ENCODE data around the gene HSPA12B. TPM values are rescaled to one million over a fixed set of nuclear protein-coding genes. Genes with fewer than 3 reads are reported as not detected.

The HSPA12B gene
- total RNA-seq, 2 experiments from 2014 or later: 0.08 TPM; not detected in 1

GRCh38 chr20:3721912-3722311 is 10.6 kb upstream of the HSPA12B start:
- CTCF ChIA-PET: no interaction called here
- no peaks in the 10 kb centered on the region for H3K9me3 ChIP-seq (ENCODE audit: control insufficient read depth in 1 of 2, insufficient read depth in 1 of 2, low read length in 2 of 2)
- no peak overlapping the region for H3K27ac Mint-ChIP-seq
- H3K4me1 ChIP-seq (ENCODE audit: insufficient read depth, low read length): no peaks in the 10 kb centered on the region
- H3K27me3 Mint-ChIP-seq: peaks cover 50% of the 10 kb centered on the region
- TF ChIP-seq, protein P1, sequence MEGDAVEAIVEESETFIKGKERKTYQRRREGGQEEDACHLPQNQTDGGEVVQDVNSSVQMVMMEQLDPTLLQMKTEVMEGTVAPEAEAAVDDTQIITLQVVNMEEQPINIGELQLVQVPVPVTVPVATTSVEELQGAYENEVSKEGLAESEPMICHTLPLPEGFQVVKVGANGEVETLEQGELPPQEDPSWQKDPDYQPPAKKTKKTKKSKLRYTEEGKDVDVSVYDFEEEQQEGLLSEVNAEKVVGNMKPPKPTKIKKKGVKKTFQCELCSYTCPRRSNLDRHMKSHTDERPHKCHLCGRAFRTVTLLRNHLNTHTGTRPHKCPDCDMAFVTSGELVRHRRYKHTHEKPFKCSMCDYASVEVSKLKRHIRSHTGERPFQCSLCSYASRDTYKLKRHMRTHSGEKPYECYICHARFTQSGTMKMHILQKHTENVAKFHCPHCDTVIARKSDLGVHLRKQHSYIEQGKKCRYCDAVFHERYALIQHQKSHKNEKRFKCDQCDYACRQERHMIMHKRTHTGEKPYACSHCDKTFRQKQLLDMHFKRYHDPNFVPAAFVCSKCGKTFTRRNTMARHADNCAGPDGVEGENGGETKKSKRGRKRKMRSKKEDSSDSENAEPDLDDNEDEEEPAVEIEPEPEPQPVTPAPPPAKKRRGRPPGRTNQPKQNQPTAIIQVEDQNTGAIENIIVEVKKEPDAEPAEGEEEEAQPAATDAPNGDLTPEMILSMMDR (IDR thresholded peaks at IDR 0.05): no peak
- peaks cover 2 to 5% of the 10 kb centered on the region in 2 experiments for H3K27me3 ChIP-seq (ENCODE audit: control insufficient read depth in 1 of 2, insufficient read depth in 2 of 2, low read length in 2 of 2)
- no peaks in the 10 kb centered on the region for H3K4me1 Mint-ChIP-seq (ENCODE audit: low read depth)
- no peak for DNase-seq
- POLR2A ChIA-PET: no interaction called here
- H3K4me3 Mint-ChIP-seq: no peak overlapping the region
- ATAC-seq (ENCODE audit: poor library complexity): no peak
- no peaks in the 10 kb centered on the region for H3K36me3 ChIP-seq (ENCODE audit: insufficient read depth, low read length)
- no peak overlapping the region for H3K27ac ChIP-seq (ENCODE audit: low read depth in 1 of 2, low read length in 2 of 2)
- H3K4me3 ChIP-seq (ENCODE audit: low read length): no peak overlapping the region
- H3K36me3 Mint-ChIP-seq (ENCODE audit: low read depth): no peaks in the 10 kb centered on the region
- intact Hi-C loops (cut with DNase I, micrococcal nuclease): no loop called here
- H3K9me3 Mint-ChIP-seq: no peaks in the 10 kb centered on the region

DNA sequence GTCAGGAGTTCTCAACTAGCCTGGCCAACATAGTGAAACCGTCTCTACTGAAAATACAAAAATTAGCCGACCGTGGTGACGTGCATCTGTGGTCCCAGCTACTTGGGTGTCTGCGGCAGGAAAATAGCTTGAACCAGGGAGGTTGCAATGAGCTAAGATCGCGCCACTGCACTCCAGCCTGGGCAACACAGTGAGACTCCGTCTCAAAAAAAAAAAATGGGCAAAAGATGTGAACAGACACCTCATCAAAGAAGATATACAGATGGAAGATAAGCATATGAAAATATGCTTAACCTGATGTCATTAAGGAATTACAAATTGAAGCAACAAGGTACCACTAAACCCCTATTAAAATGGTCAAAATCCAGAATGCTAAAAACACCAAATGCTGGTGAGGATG is 9.2 kb upstream of the HSPA12B start:
- Histone ChIP-seq H3K27me3 (ENCODE audit: control insufficient read depth in 1 of 2, insufficient read depth in 2 of 2, low read length in 2 of 2) (peaks cover 7 to 16% of the 10 kb centered on the region in 2 experiments), H3K36me3 (ENCODE audit: insufficient read depth, low read length) (no peaks in the 10 kb centered on the region), H3K4me1 (ENCODE audit: insufficient read depth, low read length) (no peaks in the 10 kb centered on the region), H3K9me3 (ENCODE audit: control insufficient read depth in 1 of 2, insufficient read depth in 1 of 2, low read length in 2 of 2) (no peaks in the 10 kb centered on the region), H3K27ac (ENCODE audit: low read depth in 1 of 2, low read length in 2 of 2) (no peak overlapping the region), H3K4me3 (ENCODE audit: low read length) (no peak overlapping the region)
- Mint-ChIP-seq H3K36me3 (ENCODE audit: low read depth) (no peaks in the 10 kb centered on the region), H3K9me3 (no peaks in the 10 kb centered on the region), H3K27me3 (peaks cover 55% of the 10 kb centered on the region), H3K27ac (no peak overlapping the region), H3K4me1 (ENCODE audit: low read depth) (no peaks in the 10 kb centered on the region), H3K4me3 (no peak overlapping the region)
- POLR2A ChIA-PET: no interaction called here
- no peak for DNase-seq
- intact Hi-C loops (cut with DNase I, micrococcal nuclease): no loop called here
- CTCF ChIA-PET: no interaction called here
- ATAC-seq (ENCODE audit: poor library complexity): no peak
- TF ChIP-seq, protein P1 (IDR thresholded peaks at IDR 0.05): no peak

DNA sequence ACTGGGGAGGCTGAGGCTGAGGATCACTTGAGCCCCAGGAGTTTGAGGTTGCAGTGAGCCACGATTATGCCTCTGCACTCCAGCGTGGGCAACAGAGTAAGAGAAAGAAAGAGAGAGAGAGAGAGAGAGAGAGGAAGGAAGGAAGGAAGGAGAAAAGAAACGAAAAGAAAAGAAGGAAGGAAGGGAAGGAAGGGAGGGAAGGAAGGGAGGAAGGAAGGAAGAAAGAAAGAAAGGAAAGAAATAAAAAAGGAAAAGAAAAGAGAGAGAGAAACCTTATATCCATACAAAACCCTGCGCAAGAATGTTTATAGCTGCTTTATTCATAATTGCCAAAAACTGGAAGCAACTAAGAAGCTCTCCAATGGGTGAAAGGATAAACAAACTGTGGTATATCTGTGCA is 8.1 kb upstream of the HSPA12B start:
- Mint-ChIP-seq H3K9me3 (no peaks in the 10 kb centered on the region), H3K4me1 (ENCODE audit: low read depth) (no peaks in the 10 kb centered on the region), H3K27me3 (peaks cover 58% of the 10 kb centered on the region), H3K27ac (no peak overlapping the region), H3K36me3 (ENCODE audit: low read depth) (no peaks in the 10 kb centered on the region), H3K4me3 (no peak overlapping the region)
- DNase-seq: no peak
- CTCF ChIA-PET: interaction anchor here (0.7 kb wide), 1 partner anchor 13 kb away, joined by 3 read pairs; no protein-coding TSS in a partner anchor
- H3K27ac ChIP-seq (ENCODE audit: low read depth in 1 of 2, low read length in 2 of 2): no peak overlapping the region
- H3K36me3 ChIP-seq (ENCODE audit: insufficient read depth, low read length): no peaks in the 10 kb centered on the region
- POLR2A ChIA-PET: no interaction called here
- no peak for ATAC-seq (ENCODE audit: poor library complexity)
- intact Hi-C loops (cut with DNase I, micrococcal nuclease): no loop called here
- no peaks in the 10 kb centered on the region for H3K9me3 ChIP-seq (ENCODE audit: control insufficient read depth in 1 of 2, insufficient read depth in 1 of 2, low read length in 2 of 2)
- H3K27me3 ChIP-seq (ENCODE audit: control insufficient read depth in 1 of 2, insufficient read depth in 2 of 2, low read length in 2 of 2): peaks cover 15 to 24% of the 10 kb centered on the region in 2 experiments
- no peak overlapping the region for H3K4me3 ChIP-seq (ENCODE audit: low read length)
- TF ChIP-seq, protein P1 (IDR thresholded peaks at IDR 0.05): no peak
- H3K4me1 ChIP-seq (ENCODE audit: insufficient read depth, low read length): no peaks in the 10 kb centered on the region
